Endothelial cell of umbilical vein (primary cell): ENCODE measurements around the gene POU6F2.

Experiments
- EZH2 ChIP-seq: IDR thresholded peaks from 2 replicates; pipeline ENCODE4 v1.6.1; 2012; ENCODE audit warnings: borderline replicate concordance, low read depth, mild to moderate bottlenecking, moderate library complexity, low read length, inconsistent platforms; ENCODE audit not compliant: severe bottlenecking
- MYC ChIP-seq: IDR thresholded peaks from one replicate; pipeline ENCODE4 v1.6.1; 2011; ENCODE audit warnings: mild to moderate bottlenecking, low read depth, low read length
- POLR2A ChIP-seq: IDR thresholded peaks from 2 replicates; pipeline ENCODE4 v1.6.1; 2012; ENCODE audit warnings: low read depth, mild to moderate bottlenecking, control low read depth, low read length
- TF ChIP-seq, protein P1 (sequence below), 2 donors: IDR thresholded peaks; 1 replicate in 1 of 2; 2 replicates in 1 of 2; pipeline ENCODE4 v1.5.1; 2011; ENCODE audit warnings: low read length in 2 of 2, mild to moderate bottlenecking in 2 of 2, moderate library complexity in 2 of 2, control low read depth in 1 of 2, inconsistent platforms in 1 of 2, low read depth in 1 of 2; ENCODE audit not compliant: insufficient read depth in 1 of 2; ENCODE audit errors: extremely low read depth in 1 of 2
- TF ChIP-seq, protein P2 (sequence below): IDR thresholded peaks from 2 replicates; pipeline ENCODE4 v1.6.1; 2011; ENCODE audit not compliant: insufficient read depth, insufficient read length

DNA sequence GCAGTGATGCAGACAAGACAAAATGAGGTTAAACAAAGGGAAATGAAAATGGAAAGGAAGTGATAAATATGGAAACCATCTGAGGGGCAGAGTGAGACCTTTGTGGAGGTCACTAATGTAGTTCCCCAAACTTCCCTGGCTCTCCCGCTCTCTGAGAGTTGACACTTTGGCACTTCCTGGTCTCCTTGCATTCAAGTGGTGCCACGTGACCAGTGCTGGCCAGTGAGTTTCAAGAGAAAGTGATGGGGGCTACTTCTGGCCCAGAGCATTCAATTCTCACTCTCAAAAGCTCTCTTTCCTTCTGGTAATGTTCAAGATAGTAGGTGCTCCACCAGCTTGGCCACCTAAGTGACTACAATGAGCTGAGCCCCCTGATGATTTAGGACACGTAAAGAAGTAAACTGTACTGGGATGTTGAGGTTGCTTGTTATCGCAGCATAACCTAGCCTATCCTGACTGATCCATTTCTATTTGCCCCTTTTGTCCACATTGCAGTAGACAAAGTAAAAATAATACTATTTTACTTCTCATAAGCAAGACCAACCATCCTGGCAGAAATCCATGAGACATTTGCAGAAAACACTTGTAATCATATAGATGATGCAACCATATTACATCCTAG, 346.5 kb downstream of the POU6F2 start:
- TF ChIP-seq, protein P1, sequence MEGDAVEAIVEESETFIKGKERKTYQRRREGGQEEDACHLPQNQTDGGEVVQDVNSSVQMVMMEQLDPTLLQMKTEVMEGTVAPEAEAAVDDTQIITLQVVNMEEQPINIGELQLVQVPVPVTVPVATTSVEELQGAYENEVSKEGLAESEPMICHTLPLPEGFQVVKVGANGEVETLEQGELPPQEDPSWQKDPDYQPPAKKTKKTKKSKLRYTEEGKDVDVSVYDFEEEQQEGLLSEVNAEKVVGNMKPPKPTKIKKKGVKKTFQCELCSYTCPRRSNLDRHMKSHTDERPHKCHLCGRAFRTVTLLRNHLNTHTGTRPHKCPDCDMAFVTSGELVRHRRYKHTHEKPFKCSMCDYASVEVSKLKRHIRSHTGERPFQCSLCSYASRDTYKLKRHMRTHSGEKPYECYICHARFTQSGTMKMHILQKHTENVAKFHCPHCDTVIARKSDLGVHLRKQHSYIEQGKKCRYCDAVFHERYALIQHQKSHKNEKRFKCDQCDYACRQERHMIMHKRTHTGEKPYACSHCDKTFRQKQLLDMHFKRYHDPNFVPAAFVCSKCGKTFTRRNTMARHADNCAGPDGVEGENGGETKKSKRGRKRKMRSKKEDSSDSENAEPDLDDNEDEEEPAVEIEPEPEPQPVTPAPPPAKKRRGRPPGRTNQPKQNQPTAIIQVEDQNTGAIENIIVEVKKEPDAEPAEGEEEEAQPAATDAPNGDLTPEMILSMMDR (IDR thresholded peaks at IDR 0.05; ENCODE audit: extremely low read depth in 1 of 2, insufficient read depth in 1 of 2, low read depth in 1 of 2, low read length in 2 of 2) = no peak
- no peak for TF ChIP-seq EZH2
- no peak for TF ChIP-seq POLR2A
- TF ChIP-seq MYC = no peak
- TF ChIP-seq, protein P2, sequence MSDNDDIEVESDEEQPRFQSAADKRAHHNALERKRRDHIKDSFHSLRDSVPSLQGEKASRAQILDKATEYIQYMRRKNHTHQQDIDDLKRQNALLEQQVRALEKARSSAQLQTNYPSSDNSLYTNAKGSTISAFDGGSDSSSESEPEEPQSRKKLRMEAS = no peak
